HG02588 (cell line): ENCODE results near the gene CLSTN2.
A peak's percentile ranks its signal among the peaks of the same experiment; 100 is the strongest.

Source experiments
- ATAC-seq: cut with Tn5 transposase; IDR thresholded peaks from one replicate; pipeline ENCODE4 v1.9.1; 2021; ENCODE audit warnings: mild to moderate bottlenecking, moderate library complexity; ENCODE audit not compliant: unreplicated experiment

CLSTN2 gene

DNA sequence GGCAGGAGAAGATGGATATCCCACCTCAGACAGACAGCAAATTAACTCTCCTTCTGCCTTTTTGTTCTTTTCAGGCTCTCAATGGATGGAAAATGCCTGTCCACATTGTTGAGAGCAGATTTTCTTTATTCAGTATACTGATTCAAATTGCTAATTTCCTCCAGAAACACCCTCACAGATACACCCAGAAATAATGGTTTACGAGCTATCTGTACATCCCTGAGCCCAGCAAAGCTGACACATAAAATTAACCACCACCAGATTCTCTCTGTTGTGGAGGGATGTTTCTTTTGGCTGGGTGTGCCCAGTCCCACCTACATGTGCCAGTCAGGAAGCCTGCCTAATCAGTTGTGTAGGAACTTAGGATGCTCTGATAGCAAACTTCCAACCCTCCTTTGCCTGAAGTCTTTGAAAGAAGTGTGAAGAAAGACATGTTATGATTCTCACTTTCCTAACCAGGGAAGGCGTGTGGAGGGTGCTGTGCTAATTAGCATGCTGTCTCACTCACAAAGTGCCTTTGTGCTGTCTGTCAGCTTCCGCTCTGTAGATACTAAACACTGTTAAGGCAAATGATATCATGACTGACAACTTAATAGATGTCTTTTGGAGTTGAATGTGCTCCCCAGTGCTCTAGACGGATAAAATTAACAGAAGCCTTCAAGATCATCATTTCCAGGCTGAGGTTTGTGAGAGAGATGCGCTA is 208.5 kb downstream of the CLSTN2 start:
- ATAC-seq: no peak

GRCh38 chr3:140145528-140145927 is 210.5 kb downstream of the CLSTN2 start:
- ATAC-seq: no peak

DNA sequence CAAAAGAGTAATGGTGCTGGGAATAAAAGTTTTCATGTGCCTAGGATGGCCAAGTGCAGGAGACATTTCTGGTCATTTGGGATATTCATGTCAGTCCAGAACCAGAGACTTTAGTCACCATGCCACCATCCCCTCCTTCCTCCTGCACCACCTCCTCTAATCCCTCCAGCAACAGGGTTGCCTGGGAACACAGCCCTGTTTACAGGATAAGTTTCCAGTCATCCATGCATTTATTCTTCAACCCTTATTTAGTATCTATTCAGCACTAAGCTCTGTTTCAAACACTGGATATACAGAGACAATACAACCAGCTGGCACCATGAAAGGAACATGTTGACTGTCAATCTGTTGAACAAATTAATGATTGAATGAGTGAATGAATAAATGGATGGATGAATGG is 211.7 kb downstream of the CLSTN2 start:
- no peak for ATAC-seq

GRCh38 chr3:140147965-140148490 is 213.0 kb downstream of the CLSTN2 start:
- no peak for ATAC-seq

DNA sequence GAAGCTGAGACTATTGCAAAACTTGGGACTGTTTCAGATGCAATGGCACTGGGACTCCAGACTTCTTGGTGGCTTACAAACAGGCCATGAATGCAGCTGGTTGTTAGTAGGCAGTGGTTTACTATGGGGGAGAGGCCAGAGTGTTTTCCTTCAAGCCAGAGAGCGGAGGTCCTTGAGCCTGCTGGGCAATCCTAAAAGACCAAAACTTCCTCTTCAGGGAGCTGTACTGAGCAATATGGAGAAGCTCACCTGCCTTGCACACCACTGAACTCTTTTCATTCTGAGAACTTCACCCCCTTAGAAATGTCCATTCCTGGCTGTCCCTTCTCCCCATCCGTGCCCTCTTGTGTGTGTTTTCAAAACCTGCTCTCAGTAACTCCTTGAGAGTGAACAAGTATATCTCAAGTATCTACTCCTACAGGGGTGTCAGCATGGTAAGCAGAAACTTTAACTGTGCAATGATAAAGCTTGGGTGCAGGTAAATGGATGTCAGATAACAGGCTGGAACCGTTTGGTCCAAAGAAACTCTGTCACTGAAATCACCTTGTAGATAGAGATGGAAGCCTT is 213.9 kb downstream of the CLSTN2 start:
- ATAC-seq: no peak

DNA sequence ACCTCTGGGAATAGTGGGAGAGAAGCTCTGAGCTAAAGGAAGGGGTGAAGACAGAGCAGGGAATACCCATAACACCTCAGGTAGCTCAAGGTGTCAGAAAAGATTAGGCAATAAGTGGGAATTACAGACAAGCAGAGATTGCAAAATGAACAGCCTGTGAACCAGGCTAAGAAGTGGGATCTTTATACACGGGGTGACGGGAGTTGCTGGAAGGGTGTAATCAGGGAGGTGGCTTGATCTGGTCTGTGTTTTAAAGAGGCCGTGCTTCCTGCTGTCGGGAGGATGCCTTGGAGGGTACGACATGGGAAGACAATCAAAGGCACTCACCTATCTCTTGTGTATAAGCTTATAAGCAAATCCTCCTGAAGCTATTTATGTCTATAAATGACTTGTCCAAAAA is 216.3 kb downstream of the CLSTN2 start:
- no peak for ATAC-seq

- ATAC-seq: no peak
Measured at GRCh38 chr3:140152851-140153639, 218.1 kb downstream of the CLSTN2 start.

GRCh38 chr3:140153736-140154135 is 218.8 kb downstream of the CLSTN2 start:
- ATAC-seq: no peak

DNA sequence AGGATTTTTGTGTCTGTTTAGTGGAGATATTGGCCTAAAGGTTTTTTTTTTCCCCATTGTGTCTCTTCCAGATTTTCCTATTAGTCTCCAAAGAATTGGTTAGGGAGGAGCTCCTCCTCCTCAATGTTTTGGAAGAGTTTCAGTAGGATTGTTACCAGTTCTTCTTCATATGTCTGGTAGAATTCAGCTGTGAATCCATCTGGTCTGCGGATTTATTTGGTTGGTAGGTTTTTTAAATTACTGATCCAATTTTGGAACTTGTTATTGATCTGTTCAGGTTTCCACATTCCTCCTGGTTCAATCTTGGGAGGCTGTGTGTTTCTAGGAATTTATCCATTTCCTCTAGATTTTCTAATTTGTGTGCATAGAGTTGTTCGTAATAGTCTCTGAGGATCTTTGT is 222.2 kb downstream of the CLSTN2 start:
- no peak for ATAC-seq

- no peak for ATAC-seq
Measured at GRCh38 chr3:140159646-140160045, 224.7 kb downstream of the CLSTN2 start.

- no peak for ATAC-seq
Measured at GRCh38 chr3:140160553-140160952, 225.6 kb downstream of the CLSTN2 start.

- no peak for ATAC-seq
Measured at GRCh38 chr3:140162551-140162950, 227.6 kb downstream of the CLSTN2 start.

- no peak for ATAC-seq
Measured at GRCh38 chr3:140163159-140163763, 228.3 kb downstream of the CLSTN2 start.

GRCh38 chr3:140164156-140164555 is 229.2 kb downstream of the CLSTN2 start:
- ATAC-seq: no peak

- ATAC-seq: no peak
Measured at GRCh38 chr3:140164922-140165590, 230.1 kb downstream of the CLSTN2 start.

DNA sequence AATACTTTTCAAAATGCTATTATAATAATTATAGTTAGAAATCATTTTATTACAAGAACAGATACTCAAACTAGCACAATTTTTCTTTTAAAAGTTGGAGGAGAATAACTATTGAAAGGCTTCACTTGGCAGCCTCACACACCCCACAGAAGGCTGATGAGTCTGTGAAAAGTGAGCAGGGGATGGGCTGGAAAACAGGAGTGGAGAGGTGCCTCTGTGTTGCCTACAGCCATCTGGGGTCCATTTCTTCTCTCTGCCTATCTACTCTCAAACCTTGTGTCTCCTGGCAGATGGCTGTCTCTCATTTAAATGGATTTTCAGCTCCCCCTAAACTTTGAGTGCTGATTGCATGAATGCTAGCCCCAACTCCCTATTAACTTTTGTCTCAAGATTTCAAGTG is 230.8 kb downstream of the CLSTN2 start:
- ATAC-seq: no peak

DNA sequence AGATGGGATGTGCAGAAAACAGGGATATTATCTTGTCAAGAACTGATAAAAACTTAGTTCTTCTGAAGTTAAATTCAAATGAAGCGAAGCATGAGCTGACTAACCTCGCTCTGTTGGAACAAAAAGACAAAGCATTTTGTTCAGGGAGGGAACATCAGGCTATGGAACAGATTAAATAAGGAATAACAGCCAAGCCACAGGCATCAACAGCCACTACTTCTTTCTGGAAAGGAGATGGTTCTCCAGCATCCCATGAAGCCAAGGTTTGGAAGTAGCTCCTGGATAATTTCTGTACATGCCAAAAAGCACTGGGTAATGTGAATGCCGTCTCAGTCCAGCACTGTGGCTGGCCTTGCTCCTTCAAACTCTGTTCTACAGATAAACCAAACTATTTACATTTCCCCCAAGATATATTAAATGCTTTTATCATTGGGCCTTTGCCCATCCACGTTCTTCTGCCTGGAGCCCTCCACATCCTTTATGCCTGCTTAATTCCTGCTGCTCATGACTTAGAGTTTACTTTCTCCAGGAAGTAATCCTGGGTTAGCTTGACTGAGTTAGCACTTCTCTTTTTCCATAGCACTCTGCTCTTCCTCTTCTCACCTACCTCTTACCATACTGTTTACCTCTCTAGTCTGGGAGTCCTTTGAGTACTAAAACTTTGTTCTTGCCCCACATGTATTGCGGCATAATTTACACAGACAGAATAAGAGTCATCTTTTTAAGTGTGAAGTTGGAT is 232.0 kb downstream of the CLSTN2 start:
- no peak for ATAC-seq

GRCh38 chr3:140167600-140168281 is 232.8 kb downstream of the CLSTN2 start:
- no peak for ATAC-seq

DNA sequence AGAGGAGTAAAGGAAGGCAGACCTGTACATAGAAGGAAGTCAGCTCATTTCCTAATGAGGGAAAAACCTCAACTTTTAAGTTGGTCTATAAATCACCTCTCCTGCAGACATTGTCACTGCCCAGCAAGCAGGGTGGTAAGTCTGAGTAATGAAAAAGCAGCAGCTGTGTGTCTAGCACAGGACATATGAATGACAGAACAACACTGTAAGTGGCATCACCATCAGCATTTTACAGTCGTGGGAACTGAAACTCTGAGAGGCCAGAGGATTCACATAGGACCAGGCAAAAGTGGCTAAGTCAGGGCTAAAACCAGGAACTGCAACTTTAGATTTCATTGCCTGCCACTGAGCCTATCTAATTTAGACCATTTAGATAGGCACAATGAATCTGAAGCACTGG is 235.6 kb downstream of the CLSTN2 start:
- peak; percentile 96 for ATAC-seq

DNA sequence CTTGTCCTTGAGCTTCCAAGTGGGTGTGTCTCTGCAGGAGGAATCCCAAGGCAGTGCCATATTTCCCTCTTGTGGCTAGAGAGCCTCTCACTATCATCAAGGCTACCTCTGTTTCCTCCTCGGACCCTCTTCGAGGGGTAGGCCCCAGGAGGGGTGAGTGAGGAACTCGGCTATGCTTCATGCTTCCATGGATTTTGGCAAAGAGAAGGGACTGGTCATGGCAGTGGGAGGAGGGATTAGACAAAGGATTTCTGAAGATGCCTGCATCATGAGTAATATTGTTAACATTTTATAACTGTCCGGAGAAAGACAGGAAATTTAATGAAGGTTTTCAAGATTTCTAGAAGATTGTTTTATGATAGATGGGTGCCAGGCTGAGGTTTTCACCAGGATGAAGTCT is 241.5 kb downstream of the CLSTN2 start:
- no peak for ATAC-seq
